Neuronal stem cell (in vitro differentiated cells): Measurements from ENCODE around the gene EPS8L3. TPM values are rescaled to one million over a fixed set of nuclear protein-coding genes. Genes with fewer than 3 reads are reported as not detected.

Experiments
- DNase-seq: peaks from one replicate; pipeline ENCODE4 v3.0.0-alpha.2; 2013; ENCODE audit warnings: low spot score
- H2AFZ ChIP-seq: one replicate; pipeline ENCODE4 v1.6.1; 2013; ENCODE audit warnings: mild to moderate bottlenecking, low read length, inconsistent platforms
- H2AK5ac ChIP-seq: 2 replicates; pipeline ENCODE4 v1.6.1; 2013; ENCODE audit warnings: low read depth, mild to moderate bottlenecking, inconsistent platforms, low read length, moderate library complexity, mixed read lengths
- H2BK120ac ChIP-seq: 2 replicates; pipeline ENCODE4 v1.6.1; 2013; ENCODE audit warnings: low read depth, mild to moderate bottlenecking, inconsistent platforms, low read length, moderate library complexity, mixed read lengths
- H2BK12ac ChIP-seq: one replicate; pipeline ENCODE4 v1.6.1; 2013; ENCODE audit warnings: low read length, inconsistent platforms
- H2BK15ac ChIP-seq: 2 replicates; pipeline ENCODE4 v1.6.1; 2013; ENCODE audit warnings: mild to moderate bottlenecking, low read length, inconsistent platforms, mixed read lengths
- H2BK5ac ChIP-seq: one replicate; pipeline ENCODE4 v1.6.1; 2013; ENCODE audit warnings: inconsistent platforms, mild to moderate bottlenecking, low read length, moderate library complexity
- H3K14ac ChIP-seq: one replicate; pipeline ENCODE4 v1.6.1; 2013; ENCODE audit warnings: low read length, inconsistent platforms
- H3K18ac ChIP-seq: 2 replicates; pipeline ENCODE4 v1.6.1; 2013; ENCODE audit warnings: low read length, inconsistent platforms
- H3K23ac ChIP-seq: 2 replicates; pipeline ENCODE4 v1.6.1; 2013; ENCODE audit warnings: low read depth, mild to moderate bottlenecking, mixed read lengths, low read length, inconsistent platforms; ENCODE audit not compliant: poor library complexity
- H3K27ac ChIP-seq: replicated peaks from 3 replicates; pipeline ENCODE4 v1.5.1; 2013; ENCODE audit warnings: low read length, inconsistent platforms
- H3K27me3 ChIP-seq, 3 experiments: 2 replicates each; pipeline ENCODE4 v1.6.1; 2013; ENCODE audit warnings: low read length in 3 of 3, mild to moderate bottlenecking in 2 of 3, inconsistent platforms in 1 of 3, low read depth in 1 of 3, mixed read lengths in 1 of 3, moderate library complexity in 1 of 3; ENCODE audit not compliant: control insufficient read depth in 3 of 3, insufficient read depth in 3 of 3
- H3K36me3 ChIP-seq, 2 donors: replicated peaks in 1 of 2; 2 replicates each; pipeline ENCODE4 v1.6.1; 2013; ENCODE audit warnings: low read length in 2 of 2; ENCODE audit not compliant: control insufficient read depth in 2 of 2, insufficient read depth in 2 of 2
- H3K4ac ChIP-seq: 2 replicates; pipeline ENCODE4 v1.6.1; 2013; ENCODE audit warnings: inconsistent platforms, mild to moderate bottlenecking, low read length, moderate library complexity
- H3K4me1 ChIP-seq, 2 donors: 1 replicate in 1 of 2; 2 replicates in 1 of 2; pipeline ENCODE4 v1.6.1; 2013; ENCODE audit warnings: low read length in 2 of 2, low read depth in 1 of 2; ENCODE audit not compliant: control insufficient read depth in 2 of 2, insufficient read depth in 1 of 2
- H3K4me2 ChIP-seq: one replicate; pipeline ENCODE4 v1.6.1; 2013; ENCODE audit warnings: mild to moderate bottlenecking, low read length, inconsistent platforms; ENCODE audit not compliant: insufficient read depth, poor library complexity, severe bottlenecking
- H3K4me3 ChIP-seq, 2 donors: 2 replicates each; pipeline ENCODE4 v1.5.1; 2013; ENCODE audit warnings: low read length in 2 of 2, mild to moderate bottlenecking in 2 of 2, inconsistent platforms in 1 of 2, moderate library complexity in 1 of 2
- H3K79me1 ChIP-seq: one replicate; pipeline ENCODE4 v1.6.1; 2013; ENCODE audit warnings: low read depth, mild to moderate bottlenecking, inconsistent platforms, low read length, moderate library complexity
- H3K9ac ChIP-seq: one replicate; pipeline ENCODE4 v1.6.1; 2013; ENCODE audit warnings: mild to moderate bottlenecking, low read depth, low read length, inconsistent platforms; ENCODE audit not compliant: poor library complexity
- H3K9me3 ChIP-seq, 2 donors: replicated peaks in 1 of 2; 2 replicates each; pipeline versions ENCODE3 to v1.6.1; 2013; ENCODE audit warnings: low read length in 2 of 2, mild to moderate bottlenecking in 2 of 2, inconsistent platforms in 1 of 2, low read depth in 1 of 2, mixed read lengths in 1 of 2, moderate library complexity in 1 of 2; ENCODE audit not compliant: control insufficient read depth in 2 of 2, insufficient read depth in 1 of 2
- H4K8ac ChIP-seq: one replicate; pipeline ENCODE4 v1.6.1; 2013; ENCODE audit warnings: low read depth, mild to moderate bottlenecking, inconsistent platforms, low read length, moderate library complexity
- H4K91ac ChIP-seq: one replicate; pipeline ENCODE4 v1.6.1; 2013; ENCODE audit warnings: low read length, low read depth, mild to moderate bottlenecking, inconsistent platforms; ENCODE audit not compliant: poor library complexity
- WGBS, 2 donors: extraction: QIAGEN DNeasy Blood & Tissue Kit; methylation state at CpG; one replicate each; pipeline ENCODE4 v1.1.7; 2013; ENCODE audit warnings: missing lambda C conversion rate in 2 of 2, mixed read lengths in 1 of 2; ENCODE audit not compliant: insufficient read length in 2 of 2, insufficient replicate concordance in 1 of 2; ENCODE audit errors: extremely low coverage in 2 of 2; 5-methylcytosine and 5-hydroxymethylcytosine counted together
- polyA plus RNA-seq, 2 experiments: library from polyadenylated mRNA; stranded (reverse); fragments of 200-250 nt; gene quantifications; one replicate each; pipeline ENCODE4 v1.2.3, GENCODE V29; 2013

Gene EPS8L3, protein sequence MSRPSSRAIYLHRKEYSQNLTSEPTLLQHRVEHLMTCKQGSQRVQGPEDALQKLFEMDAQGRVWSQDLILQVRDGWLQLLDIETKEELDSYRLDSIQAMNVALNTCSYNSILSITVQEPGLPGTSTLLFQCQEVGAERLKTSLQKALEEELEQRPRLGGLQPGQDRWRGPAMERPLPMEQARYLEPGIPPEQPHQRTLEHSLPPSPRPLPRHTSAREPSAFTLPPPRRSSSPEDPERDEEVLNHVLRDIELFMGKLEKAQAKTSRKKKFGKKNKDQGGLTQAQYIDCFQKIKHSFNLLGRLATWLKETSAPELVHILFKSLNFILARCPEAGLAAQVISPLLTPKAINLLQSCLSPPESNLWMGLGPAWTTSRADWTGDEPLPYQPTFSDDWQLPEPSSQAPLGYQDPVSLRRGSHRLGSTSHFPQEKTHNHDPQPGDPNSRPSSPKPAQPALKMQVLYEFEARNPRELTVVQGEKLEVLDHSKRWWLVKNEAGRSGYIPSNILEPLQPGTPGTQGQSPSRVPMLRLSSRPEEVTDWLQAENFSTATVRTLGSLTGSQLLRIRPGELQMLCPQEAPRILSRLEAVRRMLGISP
- not detected for polyA plus RNA-seq (2013, experiment 1 of 2)
- 0.03 TPM for polyA plus RNA-seq (2013, experiment 2 of 2)

DNA sequence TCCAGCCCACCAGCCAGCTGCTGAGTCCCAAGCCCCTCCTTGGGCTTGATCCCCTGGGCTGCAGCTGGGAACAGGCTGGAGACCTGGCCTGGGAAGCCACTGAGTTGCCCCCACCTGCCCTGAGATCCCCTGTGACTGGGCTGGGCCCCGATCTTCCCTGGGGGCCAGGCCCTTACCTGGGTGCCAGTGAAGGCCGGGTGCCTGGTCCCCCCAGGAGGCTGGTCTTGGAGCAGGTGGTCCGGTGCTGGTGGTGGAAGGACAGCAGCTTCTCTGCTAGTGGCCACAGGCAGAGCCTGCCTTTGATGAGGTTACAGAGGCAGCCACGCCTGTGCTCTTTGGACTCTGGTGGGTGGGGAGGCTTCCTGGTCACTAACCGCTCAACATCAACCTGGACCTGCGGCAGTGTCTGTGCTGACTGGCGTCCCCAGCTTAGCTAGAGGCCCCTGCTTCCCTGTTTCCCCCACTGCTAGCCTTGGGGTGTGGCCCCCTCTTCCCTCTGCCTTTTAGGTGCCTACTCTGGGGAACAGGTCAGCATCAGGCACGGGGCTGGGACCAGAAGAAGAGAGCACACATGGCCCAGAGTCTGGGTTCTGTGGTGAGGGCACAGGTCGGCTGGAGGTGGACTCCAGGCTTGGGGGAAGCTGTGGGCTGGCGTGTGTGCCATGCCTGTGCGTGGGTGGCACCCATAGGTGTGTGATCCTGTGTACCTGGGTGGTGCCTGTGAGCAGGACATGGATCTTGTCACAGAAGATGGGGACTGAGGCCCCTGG, at the start of gene EPS8L3:
TSS of gene EPS8L3 (minus strand) at position 278 of the 770 bp plus-strand sequence. CDS start 2,174 bp downstream, outside the sequence.
- H3K4me3 ChIP-seq, result no peak within 1 kb of the TSS
- H3K14ac ChIP-seq, result peak within 1 kb of the TSS; percentile 64
- WGBS, 2 donors, result no CpG with 5 or more reads among the region's 11 CpGs
- peak within 1 kb of the TSS; percentile 46 for H3K18ac ChIP-seq
- no peaks in the 10 kb centered on the region for H3K36me3 ChIP-seq
- peak within 1 kb of the TSS; percentile 21 for H3K23ac ChIP-seq
- no peak within 1 kb of the TSS for H2BK5ac ChIP-seq
- H2BK120ac ChIP-seq, result no peak within 1 kb of the TSS
- peak within 1 kb of the TSS; percentile 82 for H4K91ac ChIP-seq
- H3K4me1 ChIP-seq, result peaks cover 0 to 7% of the 10 kb centered on the region in 2 donors
- no peak within 1 kb of the TSS for H2BK15ac ChIP-seq
- no peak within 1 kb of the TSS for H2BK12ac ChIP-seq
- no peak within 1 kb of the TSS for H4K8ac ChIP-seq
- H3K27ac ChIP-seq, result no peak within 1 kb of the TSS
- no peak within 1 kb of the TSS for H3K4ac ChIP-seq
- peaks cover 0 to 40% (median 0%) of the 10 kb centered on the region in 3 experiments for H3K27me3 ChIP-seq
- H2AK5ac ChIP-seq, result peak within 1 kb of the TSS; percentile 73
- peak within 1 kb of the TSS; percentile 13 for H3K9ac ChIP-seq
- H3K9me3 ChIP-seq, result no peaks in the 10 kb centered on the region
- H3K79me1 ChIP-seq, result no peaks in the 10 kb centered on the region
- no peak for DNase-seq
- no peak within 1 kb of the TSS for H3K4me2 ChIP-seq
- no peak within 1 kb of the TSS for H2AFZ ChIP-seq

DNA sequence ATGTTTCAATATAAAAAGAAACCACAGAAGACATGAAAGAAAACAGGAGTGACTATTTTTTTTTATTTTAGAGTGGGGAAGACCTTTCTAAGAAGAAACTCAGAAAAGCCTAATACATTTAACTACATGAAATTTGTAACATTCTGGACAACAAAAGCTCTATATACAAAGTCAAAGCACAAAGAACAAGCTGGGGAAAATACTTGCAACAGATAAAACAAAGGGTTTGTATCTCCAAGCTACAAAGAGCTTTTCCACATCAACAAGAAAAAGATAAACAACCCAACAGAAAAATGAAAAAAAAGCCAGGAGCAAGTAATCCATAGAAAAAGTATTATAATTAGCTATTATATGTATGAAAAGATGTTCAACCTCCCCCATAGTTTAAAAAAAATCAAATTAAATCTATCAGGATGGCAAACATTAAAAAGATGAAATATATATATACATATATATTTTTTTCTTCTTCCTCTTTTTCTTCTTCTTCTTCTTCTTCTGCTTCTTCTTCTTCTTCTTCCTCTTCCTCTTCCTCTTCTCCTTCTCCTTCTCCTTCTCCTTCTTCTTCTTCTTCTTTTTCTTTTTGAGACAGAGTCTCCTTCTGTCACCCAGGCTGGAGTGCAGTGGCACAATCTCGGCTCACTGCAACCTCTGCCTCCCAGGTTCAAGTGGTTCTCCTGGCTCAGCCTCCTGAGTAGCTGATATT, 49.1 kb upstream of the EPS8L3 start:
- H3K18ac ChIP-seq, result no peak overlapping the region

DNA sequence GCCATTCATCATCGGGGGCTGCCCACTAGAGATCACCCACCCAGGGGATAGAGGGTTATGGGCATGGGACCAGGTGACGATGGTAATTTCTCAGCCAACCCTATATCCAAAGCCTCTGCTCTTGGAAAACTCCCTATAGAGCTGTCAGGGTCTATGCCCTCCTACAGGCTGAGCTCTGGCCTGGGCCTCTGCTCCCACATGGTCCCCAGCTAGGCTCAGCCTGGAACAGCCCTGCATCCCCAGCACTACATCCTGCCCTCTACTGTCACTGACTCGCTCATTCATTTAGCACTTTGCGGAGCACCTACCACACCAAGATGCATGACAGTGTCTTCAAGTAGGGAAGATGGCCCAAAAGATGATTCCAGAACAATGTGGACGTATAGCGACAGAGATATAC, 45.0 kb upstream of the EPS8L3 start:
- no CpG with 5 or more reads among the region's 6 CpGs for WGBS, 2 donors
- no peak overlapping the region for H3K9ac ChIP-seq
- H3K27ac ChIP-seq, result no peak overlapping the region
- no peak for DNase-seq
- H3K79me1 ChIP-seq, result no peaks in the 10 kb centered on the region
- H3K9me3 ChIP-seq, result no peaks in the 10 kb centered on the region
- no peak overlapping the region for H2BK12ac ChIP-seq
- H3K4me2 ChIP-seq, result no peak overlapping the region
- H3K14ac ChIP-seq, result no peak overlapping the region
- no peak overlapping the region for H2AK5ac ChIP-seq
- H3K4me1 ChIP-seq, result peaks cover 0 to 2% of the 10 kb centered on the region in 2 donors
- no peak overlapping the region for H2BK120ac ChIP-seq
- no peaks in the 10 kb centered on the region for H3K27me3 ChIP-seq
- H3K4ac ChIP-seq, result no peak overlapping the region
- no peak overlapping the region for H3K18ac ChIP-seq
- H3K23ac ChIP-seq, result peak overlapping the region; percentile 5
- H4K8ac ChIP-seq, result no peak overlapping the region
- no peak overlapping the region for H2BK15ac ChIP-seq
- H3K4me3 ChIP-seq, result no peak overlapping the region
- no peaks in the 10 kb centered on the region for H3K36me3 ChIP-seq
- no peak overlapping the region for H2AFZ ChIP-seq
- H4K91ac ChIP-seq, result no peak overlapping the region
- no peak overlapping the region for H2BK5ac ChIP-seq

More for the DNA sequence above, 49.1 kb upstream of the EPS8L3 start:
- H4K91ac ChIP-seq, result no peak overlapping the region
- no peak overlapping the region for H2BK15ac ChIP-seq
- no peak overlapping the region for H3K4me2 ChIP-seq
- H2BK120ac ChIP-seq, result no peak overlapping the region
- no peaks in the 10 kb centered on the region for H3K79me1 ChIP-seq
- no peaks in the 10 kb centered on the region for H3K36me3 ChIP-seq
- no peaks in the 10 kb centered on the region for H3K27me3 ChIP-seq
- H3K4me3 ChIP-seq, result no peak overlapping the region
- H3K4ac ChIP-seq, result no peak overlapping the region
- no peak overlapping the region for H3K27ac ChIP-seq
- H2BK12ac ChIP-seq, result no peak overlapping the region
- H3K9ac ChIP-seq, result no peak overlapping the region
- no CpG with 5 or more reads among the region's 1 CpG for WGBS, 2 donors
- H2AK5ac ChIP-seq, result no peak overlapping the region
- H3K23ac ChIP-seq, result no peak overlapping the region
- H3K9me3 ChIP-seq, result peaks cover 7 to 8% of the 10 kb centered on the region in 2 donors
- no peak overlapping the region for H4K8ac ChIP-seq
- DNase-seq, result no peak
- no peak overlapping the region for H2BK5ac ChIP-seq
- H3K4me1 ChIP-seq, result peaks cover 2 to 4% of the 10 kb centered on the region in 2 donors
- no peak overlapping the region for H3K14ac ChIP-seq
- no peak overlapping the region for H2AFZ ChIP-seq
